Mucosa of stomach (tissue), 1 donor: ENCODE measurements around the gene DNAJA1.
A peak's percentile ranks its signal among the peaks of the same experiment; 100 is the strongest.

ENCODE experiments used
- H3K27me3 ChIP-seq: one replicate; pipeline ENCODE4 v1.7.0; 2013; ENCODE audit warnings: mild to moderate bottlenecking, low read length; ENCODE audit not compliant: control insufficient read depth, insufficient read depth
- H3K36me3 ChIP-seq: one replicate; pipeline ENCODE4 v1.7.0; 2013; ENCODE audit warnings: low read length; ENCODE audit not compliant: control insufficient read depth, insufficient read depth
- H3K4me1 ChIP-seq: one replicate; pipeline ENCODE4 v1.7.0; 2013; ENCODE audit warnings: mild to moderate bottlenecking, low read length; ENCODE audit not compliant: control insufficient read depth, insufficient read depth
- H3K4me3 ChIP-seq: one replicate; pipeline ENCODE4 v1.7.0; 2013; ENCODE audit warnings: low read length
- H3K9ac ChIP-seq: one replicate; pipeline ENCODE4 v1.7.0; 2013; ENCODE audit warnings: mild to moderate bottlenecking, low read length, moderate library complexity
- H3K9me3 ChIP-seq: one replicate; pipeline ENCODE4 v1.7.0; 2013; ENCODE audit warnings: mild to moderate bottlenecking, low read length, moderate library complexity; ENCODE audit not compliant: control insufficient read depth
- donor health status: Pancreatic carcinoma.

Gene DNAJA1

GRCh38 chr9:33013962-33014664, 11.0 kb upstream of the DNAJA1 start:
- Histone ChIP-seq H3K4me1 (no peaks in the 10 kb centered on the region), H3K9ac (no peak overlapping the region), H3K36me3 (no peaks in the 10 kb centered on the region)

GRCh38 chr9:33014665-33015014, 10.4 kb upstream of the DNAJA1 start:
- H3K27me3 ChIP-seq, result no peaks in the 10 kb centered on the region
- H3K36me3 ChIP-seq, result no peaks in the 10 kb centered on the region
- no peaks in the 10 kb centered on the region for H3K4me1 ChIP-seq
- no peak overlapping the region for H3K9ac ChIP-seq
- H3K9me3 ChIP-seq, result no peaks in the 10 kb centered on the region
- no peak overlapping the region for H3K4me3 ChIP-seq

More at GRCh38 chr9:33013962-33014664, 11.0 kb upstream of the DNAJA1 start:
- Histone ChIP-seq H3K27me3 (no peaks in the 10 kb centered on the region), H3K9me3 (no peaks in the 10 kb centered on the region), H3K4me3 (no peak overlapping the region)

DNA sequence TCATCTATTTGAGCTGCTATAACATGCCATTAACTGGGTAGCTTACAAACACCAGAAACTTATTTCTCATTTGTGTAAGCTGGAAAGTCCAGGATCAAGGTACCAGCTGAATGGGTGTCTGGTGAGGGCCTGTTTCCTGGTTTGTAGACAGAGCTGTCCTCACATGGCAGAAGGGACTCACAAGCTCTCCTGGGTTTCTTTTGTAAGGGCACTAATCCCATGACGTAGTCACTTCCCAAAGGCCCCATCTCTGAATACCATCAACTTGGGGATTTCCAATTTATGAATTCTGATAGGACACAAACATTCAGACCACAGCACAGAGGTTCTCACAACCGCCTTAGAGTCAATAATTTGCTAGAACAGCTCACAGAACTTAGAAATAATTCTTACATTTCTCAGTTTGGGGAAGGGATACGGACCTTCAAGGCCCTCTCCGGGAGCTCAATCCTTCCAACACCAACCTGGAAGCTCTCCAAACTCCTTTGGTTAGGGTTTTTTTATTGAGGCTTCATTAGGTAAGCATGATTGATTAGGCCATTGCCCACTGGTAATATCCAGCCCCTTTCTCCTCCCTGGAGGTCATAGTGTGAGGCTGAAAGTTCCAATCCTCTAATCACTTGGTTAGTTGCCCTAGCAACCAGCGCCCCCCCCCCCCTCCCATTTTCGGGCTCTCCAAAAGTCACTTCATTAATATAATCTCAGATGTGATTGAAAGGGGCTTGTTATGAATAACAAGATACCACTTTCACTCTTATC, 7.6 kb upstream of the DNAJA1 start:
- no peaks in the 10 kb centered on the region for H3K4me1 ChIP-seq
- no peaks in the 10 kb centered on the region for H3K9me3 ChIP-seq
- H3K9ac ChIP-seq, result no peak overlapping the region
- no peaks in the 10 kb centered on the region for H3K27me3 ChIP-seq
- H3K36me3 ChIP-seq, result no peaks in the 10 kb centered on the region
- H3K4me3 ChIP-seq, result no peak overlapping the region

- H3K36me3 ChIP-seq, result no peaks in the 10 kb centered on the region
- no peak overlapping the region for H3K9ac ChIP-seq
- no peak overlapping the region for H3K4me3 ChIP-seq
- no peaks in the 10 kb centered on the region for H3K27me3 ChIP-seq
- H3K9me3 ChIP-seq, result no peaks in the 10 kb centered on the region
- peaks cover 9% of the 10 kb centered on the region for H3K4me1 ChIP-seq
Measured at GRCh38 chr9:33019797-33020196, 5.3 kb upstream of the DNAJA1 start.

DNA sequence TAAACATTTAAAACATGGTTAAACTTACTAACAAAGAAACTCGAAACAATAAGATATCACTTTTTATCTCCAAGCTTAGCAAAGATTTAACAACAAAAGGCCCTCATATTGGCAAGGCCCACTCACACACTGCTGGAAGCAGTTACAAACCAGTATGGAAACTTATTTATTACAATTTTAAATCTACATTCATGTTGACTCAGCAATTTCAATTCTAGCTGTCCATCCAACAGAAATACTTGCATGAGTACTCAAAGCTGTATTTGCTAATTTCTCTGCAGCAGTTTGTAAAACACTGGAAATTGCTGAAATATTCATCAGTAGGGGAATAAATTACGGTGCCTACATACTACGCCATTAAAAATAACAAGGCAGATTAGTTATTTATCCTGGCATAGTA, 2.8 kb upstream of the DNAJA1 start:
- Histone ChIP-seq H3K4me1 (peaks cover 9% of the 10 kb centered on the region), H3K9ac (no peak overlapping the region), H3K36me3 (no peaks in the 10 kb centered on the region), H3K4me3 (no peak overlapping the region), H3K9me3 (no peaks in the 10 kb centered on the region), H3K27me3 (no peaks in the 10 kb centered on the region)

GRCh38 chr9:33022755-33023154, 2.3 kb upstream of the DNAJA1 start:
- Histone ChIP-seq H3K36me3 (no peaks in the 10 kb centered on the region), H3K4me3 (no peak overlapping the region), H3K27me3 (no peaks in the 10 kb centered on the region), H3K4me1 (peaks cover 14% of the 10 kb centered on the region), H3K9ac (no peak overlapping the region), H3K9me3 (no peaks in the 10 kb centered on the region)

DNA sequence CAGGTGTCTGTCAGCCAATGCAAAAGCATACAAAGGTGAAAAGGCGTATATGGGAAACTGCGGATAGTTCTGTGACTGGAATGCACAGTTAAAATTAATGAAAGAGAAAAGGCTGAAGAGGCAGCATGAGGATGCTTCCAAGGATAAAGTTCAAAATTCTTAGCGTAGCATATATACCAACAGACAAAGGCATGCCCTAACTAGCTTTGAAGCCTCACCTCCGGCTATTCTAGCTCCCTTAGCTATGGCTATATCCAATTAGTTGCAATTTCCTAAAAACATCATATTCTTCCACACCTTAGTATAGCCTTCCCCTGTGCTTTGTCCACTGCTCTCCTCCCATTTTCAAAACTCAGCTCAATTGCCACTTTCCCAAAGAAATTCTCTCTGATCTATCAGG, 1.4 kb upstream of the DNAJA1 start:
- Histone ChIP-seq H3K27me3 (no peaks in the 10 kb centered on the region), H3K9me3 (no peaks in the 10 kb centered on the region), H3K36me3 (peaks cover 5% of the 10 kb centered on the region), H3K9ac (peak overlapping the region; percentile 98), H3K4me1 (peaks cover 20% of the 10 kb centered on the region), H3K4me3 (peak overlapping the region; percentile 88)

DNA sequence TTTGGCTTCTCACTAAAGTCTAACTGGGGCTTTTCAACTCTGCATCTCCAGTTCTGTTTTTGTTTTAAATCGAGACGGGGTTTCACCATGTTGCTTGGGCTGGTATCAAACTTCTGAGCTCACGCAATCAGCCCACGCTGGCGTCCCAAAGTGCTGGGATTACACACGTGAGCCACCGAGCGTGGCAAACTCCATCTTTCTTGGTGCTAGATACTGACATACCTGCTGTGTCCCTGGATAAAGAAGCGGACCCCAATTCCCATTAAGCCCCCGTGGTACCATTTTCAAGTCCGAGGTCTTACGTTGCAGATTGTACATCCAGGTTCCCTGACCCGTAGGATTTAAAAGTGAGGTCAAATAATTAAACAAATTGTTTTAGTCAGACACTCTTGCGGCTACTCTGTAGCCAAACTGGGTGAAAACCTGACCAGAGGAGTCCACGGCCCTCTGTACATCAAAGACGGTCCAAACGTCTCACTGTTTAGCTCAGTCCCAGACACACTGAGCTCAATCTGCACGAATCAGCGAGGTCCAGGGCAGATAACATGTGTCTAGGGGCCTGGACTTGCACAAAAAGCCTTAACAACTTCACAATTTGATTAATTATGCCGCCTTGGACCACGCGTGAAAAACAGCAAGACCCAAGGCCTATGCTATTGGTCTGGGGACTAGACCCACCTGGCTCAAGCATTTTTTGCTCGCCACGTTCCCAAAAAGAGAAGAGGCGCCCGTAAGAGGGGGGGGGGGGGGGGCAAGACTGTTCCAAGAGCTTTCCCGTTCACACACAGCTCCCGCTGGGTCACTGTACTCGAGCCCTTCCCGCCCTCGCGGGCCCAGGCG, 727 bp upstream of the DNAJA1 start:
- Histone ChIP-seq H3K9me3 (no peaks in the 10 kb centered on the region), H3K27me3 (no peaks in the 10 kb centered on the region), H3K9ac (peak overlapping the region; percentile 98), H3K4me3 (peak overlapping the region; percentile 88), H3K4me1 (peaks cover 26% of the 10 kb centered on the region), H3K36me3 (peaks cover 5% of the 10 kb centered on the region)

GRCh38 chr9:33025572-33026342, 684 bp downstream of the DNAJA1 start:
- H3K27me3 ChIP-seq, result no peaks in the 10 kb centered on the region
- H3K36me3 ChIP-seq, result peaks cover 5% of the 10 kb centered on the region
- H3K9ac ChIP-seq, result peak overlapping the region; percentile 98
- peak overlapping the region; percentile 88 for H3K4me3 ChIP-seq
- peaks cover 29% of the 10 kb centered on the region for H3K4me1 ChIP-seq
- H3K9me3 ChIP-seq, result no peaks in the 10 kb centered on the region

GRCh38 chr9:33029231-33029786, 4.2 kb downstream of the DNAJA1 start:
- H3K9ac ChIP-seq, result no peak overlapping the region
- H3K36me3 ChIP-seq, result peaks cover 11% of the 10 kb centered on the region
- no peaks in the 10 kb centered on the region for H3K27me3 ChIP-seq
- no peaks in the 10 kb centered on the region for H3K9me3 ChIP-seq
- H3K4me3 ChIP-seq, result no peak overlapping the region
- H3K4me1 ChIP-seq, result peaks cover 21% of the 10 kb centered on the region

DNA sequence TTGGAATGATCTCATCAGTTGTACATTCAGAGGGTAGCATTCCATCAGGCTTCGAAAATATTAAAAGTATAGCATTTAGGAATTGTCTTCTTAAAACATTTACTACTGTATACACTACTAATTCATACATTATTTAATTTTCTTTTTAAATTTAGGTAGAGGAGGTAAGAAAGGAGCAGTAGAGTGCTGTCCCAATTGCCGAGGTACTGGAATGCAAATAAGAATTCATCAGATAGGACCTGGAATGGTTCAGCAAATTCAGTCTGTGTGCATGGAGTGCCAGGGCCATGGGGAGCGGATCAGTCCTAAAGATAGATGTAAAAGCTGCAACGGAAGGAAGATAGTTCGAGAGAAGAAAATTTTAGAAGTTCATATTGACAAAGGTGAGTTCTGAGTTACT, 5.2 kb downstream of the DNAJA1 start:
- H3K36me3 ChIP-seq, result peaks cover 11% of the 10 kb centered on the region
- peaks cover 19% of the 10 kb centered on the region for H3K4me1 ChIP-seq
- no peaks in the 10 kb centered on the region for H3K9me3 ChIP-seq
- no peaks in the 10 kb centered on the region for H3K27me3 ChIP-seq
- no peak overlapping the region for H3K4me3 ChIP-seq
- no peak overlapping the region for H3K9ac ChIP-seq
